ENCODE results near the gene SERINC4. TPM values are rescaled to one million over a fixed set of nuclear protein-coding genes. Genes with fewer than 3 reads are reported as not detected.
"Not testable (repeated sequence)": the region's sequence is repeated elsewhere in the genome, so short reads cannot be mapped to it uniquely, and the experiment has no call there.

SERINC4 gene
- total RNA-seq (2022) (0.20 TPM in 1 of 2 replicates, not detected in the other), Bru-seq, nascent RNA (percentile 16 among the genes with signal in this experiment), BruChase-seq, experiment 1, labeled RNA remaining after a 6-hour chase (percentile 35 among the genes with signal in this experiment), BruChase-seq, experiment 2, labeled RNA remaining after a 2-hour chase (percentile 21 among the genes with signal in this experiment)
- long read RNA-seq, partial matches to known transcripts: 0 of 1 reads
- long read RNA-seq, other reads (novel, unspliced or antisense): 1 of 1 reads

DNA sequence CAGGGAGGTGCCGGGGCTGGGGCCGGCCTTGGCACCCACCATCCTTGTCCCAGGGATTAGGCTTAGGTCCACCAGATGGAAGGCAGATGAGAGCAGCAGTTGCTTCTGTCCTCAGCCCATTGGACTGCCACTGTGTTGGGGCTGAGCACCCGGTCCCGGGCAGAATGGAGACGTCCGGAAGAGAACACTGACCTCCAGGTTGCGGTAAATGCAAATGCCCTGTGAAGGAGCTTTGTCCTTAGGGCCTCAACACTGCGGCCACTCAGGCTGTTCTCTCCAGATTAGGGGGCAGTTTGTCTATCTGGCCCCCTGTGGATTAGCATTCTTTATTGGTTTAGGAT lies at the start of gene SERINC4:
TSS of gene SERINC4 (minus strand) at position 276 of the 341 bp plus-strand sequence. CDS start at position 42, 234 bp downstream.
- DNase-seq (ENCODE audit: unreplicated experiment): peak; percentile 5
- BruUV-seq (replicated peaks): no TSS peak
- H3K36me3 Mint-ChIP-seq (ENCODE audit: insufficient read depth, unreplicated experiment): peaks cover 72% of the 10 kb centered on the region
- TF ChIP-seq, protein P1, sequence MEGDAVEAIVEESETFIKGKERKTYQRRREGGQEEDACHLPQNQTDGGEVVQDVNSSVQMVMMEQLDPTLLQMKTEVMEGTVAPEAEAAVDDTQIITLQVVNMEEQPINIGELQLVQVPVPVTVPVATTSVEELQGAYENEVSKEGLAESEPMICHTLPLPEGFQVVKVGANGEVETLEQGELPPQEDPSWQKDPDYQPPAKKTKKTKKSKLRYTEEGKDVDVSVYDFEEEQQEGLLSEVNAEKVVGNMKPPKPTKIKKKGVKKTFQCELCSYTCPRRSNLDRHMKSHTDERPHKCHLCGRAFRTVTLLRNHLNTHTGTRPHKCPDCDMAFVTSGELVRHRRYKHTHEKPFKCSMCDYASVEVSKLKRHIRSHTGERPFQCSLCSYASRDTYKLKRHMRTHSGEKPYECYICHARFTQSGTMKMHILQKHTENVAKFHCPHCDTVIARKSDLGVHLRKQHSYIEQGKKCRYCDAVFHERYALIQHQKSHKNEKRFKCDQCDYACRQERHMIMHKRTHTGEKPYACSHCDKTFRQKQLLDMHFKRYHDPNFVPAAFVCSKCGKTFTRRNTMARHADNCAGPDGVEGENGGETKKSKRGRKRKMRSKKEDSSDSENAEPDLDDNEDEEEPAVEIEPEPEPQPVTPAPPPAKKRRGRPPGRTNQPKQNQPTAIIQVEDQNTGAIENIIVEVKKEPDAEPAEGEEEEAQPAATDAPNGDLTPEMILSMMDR (IDR thresholded peaks at IDR 0.05; ENCODE audit: unreplicated experiment): no peak
- H3K27me3 Mint-ChIP-seq (ENCODE audit: insufficient read depth, unreplicated experiment): no peaks in the 10 kb centered on the region
- intact Hi-C loops (cut with micrococcal nuclease): no loop called here
- ChIA-PET CTCF (interaction anchor here (0.6 kb wide), 1 partner anchor 30 kb away, joined by 3 read pairs; no protein-coding TSS in a partner anchor), POLR2A (interaction anchor here (0.6 to 13.7 kb wide), 13 partner anchors 9 to 737 kb away, joined by 3 to 162 read pairs (median 5); partner anchors contain the start of genes EIF3J, ELL3, MFAP1 and SERF2)
- peak within 1 kb of the TSS; percentile 90 for H3K4me3 Mint-ChIP-seq (ENCODE audit: unreplicated experiment)
- H3K27ac Mint-ChIP-seq (ENCODE audit: low read depth, unreplicated experiment): peak within 1 kb of the TSS; percentile 97
- H3K9me3 Mint-ChIP-seq (ENCODE audit: unreplicated experiment): no peaks in the 10 kb centered on the region
- peaks cover 33% of the 10 kb centered on the region for H3K4me1 Mint-ChIP-seq (ENCODE audit: insufficient read depth, unreplicated experiment)

GRCh38 chr15:43845421-43845820 lies 45.4 kb upstream of the SERINC4 start:
- H3K4me3 Mint-ChIP-seq (ENCODE audit: unreplicated experiment): no peak overlapping the region
- ChIA-PET POLR2A (no interaction called here), CTCF (no interaction called here)
- peaks cover 24% of the 10 kb centered on the region for H3K36me3 Mint-ChIP-seq (ENCODE audit: insufficient read depth, unreplicated experiment)
- intact Hi-C loops (cut with micrococcal nuclease): no loop called here
- H3K27ac Mint-ChIP-seq (ENCODE audit: low read depth, unreplicated experiment): no peak overlapping the region
- no TSS peak for BruUV-seq (replicated peaks)
- no peaks in the 10 kb centered on the region for H3K9me3 Mint-ChIP-seq (ENCODE audit: unreplicated experiment)
- TF ChIP-seq, protein P1 (IDR thresholded peaks at IDR 0.05; ENCODE audit: unreplicated experiment): no peak
- DNase-seq (ENCODE audit: unreplicated experiment): no peak
- no peaks in the 10 kb centered on the region for H3K4me1 Mint-ChIP-seq (ENCODE audit: insufficient read depth, unreplicated experiment)
- H3K27me3 Mint-ChIP-seq (ENCODE audit: insufficient read depth, unreplicated experiment): no peaks in the 10 kb centered on the region

DNA sequence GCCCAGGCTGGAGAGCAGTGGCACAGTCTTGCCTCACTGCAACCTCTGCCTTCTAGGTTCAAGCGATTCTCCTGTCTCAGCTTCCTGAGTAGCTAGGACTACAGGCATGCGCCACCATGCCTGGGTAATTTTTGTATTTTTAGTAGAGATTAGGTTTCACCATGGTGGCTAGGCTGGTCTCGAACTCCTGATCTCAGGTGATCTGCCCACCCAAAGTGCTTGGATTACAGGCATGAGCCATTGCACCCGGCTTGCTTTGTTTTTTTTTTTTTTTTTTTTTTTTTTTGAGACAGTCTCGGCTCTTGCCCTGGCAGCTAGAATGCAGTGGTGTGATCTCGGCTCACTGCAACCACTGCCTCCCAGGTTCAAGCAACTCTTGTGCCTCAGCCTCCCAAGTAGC lies 32.5 kb upstream of the SERINC4 start:
- BruUV-seq (replicated peaks); H3K4me3 Mint-ChIP-seq (ENCODE audit: unreplicated experiment); H3K9me3 Mint-ChIP-seq (ENCODE audit: unreplicated experiment); H3K27ac Mint-ChIP-seq (ENCODE audit: low read depth, unreplicated experiment); DNase-seq (ENCODE audit: unreplicated experiment); H3K4me1 Mint-ChIP-seq (ENCODE audit: insufficient read depth, unreplicated experiment); H3K27me3 Mint-ChIP-seq (ENCODE audit: insufficient read depth, unreplicated experiment); intact Hi-C loops (cut with micrococcal nuclease): not testable (repeated sequence)
- POLR2A ChIA-PET: interaction anchor here (1.4 kb wide), 1 partner anchor 11 kb away, joined by 4 read pairs; no protein-coding TSS in a partner anchor
- H3K36me3 Mint-ChIP-seq (ENCODE audit: insufficient read depth, unreplicated experiment): peaks cover 24% of the 10 kb centered on the region
- CTCF ChIA-PET: interaction anchor here (0.6 kb wide), 1 partner anchor 461 kb away, joined by 3 read pairs; no protein-coding TSS in a partner anchor

GRCh38 chr15:43831519-43832052 lies 31.6 kb upstream of the SERINC4 start:
- H3K9me3 Mint-ChIP-seq (ENCODE audit: unreplicated experiment); H3K4me1 Mint-ChIP-seq (ENCODE audit: insufficient read depth, unreplicated experiment); H3K27me3 Mint-ChIP-seq (ENCODE audit: insufficient read depth, unreplicated experiment); BruUV-seq (replicated peaks); DNase-seq (ENCODE audit: unreplicated experiment); H3K4me3 Mint-ChIP-seq (ENCODE audit: unreplicated experiment); intact Hi-C loops (cut with micrococcal nuclease); H3K27ac Mint-ChIP-seq (ENCODE audit: low read depth, unreplicated experiment): not testable (repeated sequence)
- ChIA-PET CTCF (interaction anchor here (0.6 to 1.3 kb wide), 2 partner anchors 20 to 71 kb away, joined by 3 read pairs; no protein-coding TSS in a partner anchor), POLR2A (interaction anchor here (0.9 to 1.4 kb wide), 2 partner anchors 12 to 61 kb away, joined by 3 to 4 read pairs; no protein-coding TSS in a partner anchor)
- peaks cover 21% of the 10 kb centered on the region for H3K36me3 Mint-ChIP-seq (ENCODE audit: insufficient read depth, unreplicated experiment)

DNA sequence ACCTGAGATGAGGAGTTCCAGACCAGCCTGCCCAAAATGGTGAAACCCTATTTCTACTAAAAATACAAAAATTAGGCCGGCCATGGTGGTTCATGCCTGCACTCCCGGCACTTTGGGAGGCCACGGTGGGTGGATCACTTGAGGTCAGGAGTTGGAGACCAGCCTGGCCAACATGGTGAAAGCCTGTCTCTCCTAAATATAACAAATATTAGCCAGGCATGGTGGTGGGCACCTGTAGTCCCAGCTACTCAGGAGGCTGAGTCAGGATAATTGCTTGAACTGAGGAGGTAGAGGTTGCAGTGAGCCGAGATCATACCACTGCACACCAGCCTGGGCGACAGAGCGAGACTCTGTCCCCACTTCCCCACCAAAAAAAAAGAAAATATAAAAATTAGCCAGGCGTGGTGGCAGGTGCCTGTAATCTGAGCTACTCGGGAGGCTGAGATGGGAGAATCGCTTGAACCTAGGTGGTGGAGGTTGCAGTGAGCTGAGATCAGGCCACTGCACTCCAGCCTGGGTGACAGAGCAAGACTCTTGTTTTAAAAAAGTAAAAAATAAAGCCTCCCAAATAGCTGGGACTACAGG lies 30.8 kb upstream of the SERINC4 start:
- ChIA-PET POLR2A (interaction anchor here (0.9 kb wide), 1 partner anchor 60 kb away, joined by 3 read pairs; no protein-coding TSS in a partner anchor), CTCF (interaction anchor here (0.6 to 1.3 kb wide), 2 partner anchors 19 to 72 kb away, joined by 3 read pairs; no protein-coding TSS in a partner anchor)
- peaks cover 18% of the 10 kb centered on the region for H3K36me3 Mint-ChIP-seq (ENCODE audit: insufficient read depth, unreplicated experiment)
- H3K4me3 Mint-ChIP-seq (ENCODE audit: unreplicated experiment); intact Hi-C loops (cut with micrococcal nuclease); DNase-seq (ENCODE audit: unreplicated experiment); H3K27me3 Mint-ChIP-seq (ENCODE audit: insufficient read depth, unreplicated experiment); H3K27ac Mint-ChIP-seq (ENCODE audit: low read depth, unreplicated experiment); BruUV-seq (replicated peaks); H3K9me3 Mint-ChIP-seq (ENCODE audit: unreplicated experiment); H3K4me1 Mint-ChIP-seq (ENCODE audit: insufficient read depth, unreplicated experiment): not testable (repeated sequence)

GRCh38 chr15:43829951-43830540 lies 30.0 kb upstream of the SERINC4 start:
- POLR2A ChIA-PET; intact Hi-C loops (cut with micrococcal nuclease); H3K4me3 Mint-ChIP-seq (ENCODE audit: unreplicated experiment); H3K27me3 Mint-ChIP-seq (ENCODE audit: insufficient read depth, unreplicated experiment); CTCF ChIA-PET; H3K9me3 Mint-ChIP-seq (ENCODE audit: unreplicated experiment); H3K27ac Mint-ChIP-seq (ENCODE audit: low read depth, unreplicated experiment); H3K4me1 Mint-ChIP-seq (ENCODE audit: insufficient read depth, unreplicated experiment); BruUV-seq (replicated peaks); DNase-seq (ENCODE audit: unreplicated experiment): not testable (repeated sequence)
- peaks cover 11% of the 10 kb centered on the region for H3K36me3 Mint-ChIP-seq (ENCODE audit: insufficient read depth, unreplicated experiment)

All from MCF 10A (cell line).